OCI-LY1 (cell line): ENCODE data around the gene PDCL3.

Experiments
- CTCF ChIP-seq: fragments of 200-600 bp; sonication (generic), shearing (Covaris generic); IDR thresholded peaks from 2 replicates; pipeline ENCODE4 v1.5.1; 2017; ENCODE audit warnings: mild to moderate bottlenecking, antibody characterized with exemption, low read length, moderate library complexity, mixed read lengths
- EZH2 ChIP-seq: fragments of 200-600 bp; sonication (generic), shearing (Covaris generic); IDR thresholded peaks from 2 replicates; pipeline ENCODE4 v1.8.0; 2017; ENCODE audit warnings: borderline replicate concordance, mixed run types, mild to moderate bottlenecking, antibody characterized with exemption, low read length, moderate library complexity, mixed read lengths

GRCh38 chr2:100599566-100599965, 36.8 kb downstream of the PDCL3 start:
- TF ChIP-seq CTCF (no peak), EZH2 (no peak)
